Left lung (tissue), 10 donors: Measurements from ENCODE around the gene AASDHPPT. TPM values are rescaled to one million over a fixed set of nuclear protein-coding genes. Genes with fewer than 3 reads are reported as not detected.

ENCODE experiments used
- ATAC-seq: fragments of 200-7000 bp; cut with Tn5 transposase; one replicate; pipeline ENCODE4 v1.9.1; 2020; ENCODE audit warnings: moderate library complexity
- DNase-seq, 4 donors: peaks; one replicate each; pipeline ENCODE4 v3.0.0-alpha.2; 2013 to 2020
- H3K27ac ChIP-seq, 2 donors: fragments of 200-600 bp; sonication (generic) in 1 of 2; one replicate each; pipeline versions ENCODE4 v1.5.0 to v1.8.0; 2020 to 2021
- H3K27me3 ChIP-seq, 2 donors: fragments of 200-600 bp; sonication (generic) in 1 of 2; one replicate each; pipeline versions ENCODE4 v1.5.0 to v1.8.0; 2020 to 2021
- H3K36me3 ChIP-seq, 2 donors: fragments of 200-600 bp; sonication (generic) in 1 of 2; one replicate each; pipeline versions ENCODE4 v1.5.0 to v1.8.0; 2020 to 2021
- H3K4me1 ChIP-seq, 2 donors: fragments of 200-600 bp; one replicate each; pipeline ENCODE4 v1.8.0; 2021
- H3K4me3 ChIP-seq, 2 donors: fragments of 200-600 bp; sonication (generic) in 1 of 2; one replicate each; pipeline versions ENCODE4 v1.5.0 to v1.8.0; 2020 to 2021; ENCODE audit warnings: mild to moderate bottlenecking in 1 of 2
- H3K9me3 ChIP-seq, 2 donors: fragments of 200-600 bp; sonication (generic) in 1 of 2; one replicate each; pipeline versions ENCODE4 v1.5.0 to v1.8.0; 2020 to 2021
- intact Hi-C, 2 donors: fragments of 100-400 bp; cut with DNase I; formaldehyde crosslinking; loops; one replicate each; pipeline versions ENCODE4 v1.11.2 to v1.14.2; 2022
- polyA plus RNA-seq, 6 donors: library from polyadenylated mRNA; unstranded; fragments of 120-200 nt; gene quantifications; one replicate each; pipeline ENCODE4 v1.2.1, GENCODE V29; 2013; ENCODE audit not compliant: insufficient read length in 6 of 6
- total RNA-seq, 2 donors: library from RNA; stranded (reverse); fragmentation: NEBNext Ultra II Directional; extraction: Animal tissue kit (Norgen Biotek cat#: 25700); gene quantifications; one replicate each; pipeline ENCODE4 v1.2.1, GENCODE V29; 2021
- TF ChIP-seq, protein P1 (sequence below), 2 donors: fragments of 200-600 bp; sonication (generic) in 1 of 2; IDR thresholded peaks; one replicate each; pipeline versions ENCODE4 v1.5.0 to v1.8.0; 2021; ENCODE audit warnings: antibody characterized with exemption in 2 of 2
- donor health status: DM: no; HTN: yes; CAD: no.
- donor health status: DM: no; HTN: no; CAD: no.

The AASDHPPT gene
- total and polyA plus RNA-seq, 8 donors: 26.4 to 67.6 (median 62.9) TPM

DNA sequence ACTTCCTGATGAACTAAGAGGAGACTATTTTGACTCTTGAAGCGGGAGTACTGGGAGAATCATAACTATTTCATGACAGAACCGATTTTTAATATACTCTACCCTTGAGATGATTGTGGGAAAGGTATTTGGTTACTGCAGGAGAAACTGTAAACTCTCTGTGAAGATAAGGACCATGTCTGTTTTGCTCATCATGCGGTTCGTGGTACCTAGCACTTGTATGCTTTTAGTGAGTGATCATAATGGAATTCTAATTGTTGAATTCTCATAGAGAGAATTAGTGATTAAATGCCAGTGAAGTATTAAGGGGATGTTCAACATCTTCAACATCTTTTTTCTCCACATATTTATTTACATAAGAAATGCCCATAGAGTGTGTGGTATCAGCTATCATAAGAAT lies 11.4 kb downstream of the AASDHPPT start:
- Histone ChIP-seq H3K4me3 (no peak overlapping the region), H3K27me3 (no peaks in the 10 kb centered on the region), H3K36me3 (peaks cover 0 to 42% of the 10 kb centered on the region in 2 donors), H3K9me3 (no peaks in the 10 kb centered on the region), H3K4me1 (peaks cover 12 to 41% of the 10 kb centered on the region in 2 donors), H3K27ac (no peak overlapping the region)
- intact Hi-C loops: no loop called here
- TF ChIP-seq, protein P1, sequence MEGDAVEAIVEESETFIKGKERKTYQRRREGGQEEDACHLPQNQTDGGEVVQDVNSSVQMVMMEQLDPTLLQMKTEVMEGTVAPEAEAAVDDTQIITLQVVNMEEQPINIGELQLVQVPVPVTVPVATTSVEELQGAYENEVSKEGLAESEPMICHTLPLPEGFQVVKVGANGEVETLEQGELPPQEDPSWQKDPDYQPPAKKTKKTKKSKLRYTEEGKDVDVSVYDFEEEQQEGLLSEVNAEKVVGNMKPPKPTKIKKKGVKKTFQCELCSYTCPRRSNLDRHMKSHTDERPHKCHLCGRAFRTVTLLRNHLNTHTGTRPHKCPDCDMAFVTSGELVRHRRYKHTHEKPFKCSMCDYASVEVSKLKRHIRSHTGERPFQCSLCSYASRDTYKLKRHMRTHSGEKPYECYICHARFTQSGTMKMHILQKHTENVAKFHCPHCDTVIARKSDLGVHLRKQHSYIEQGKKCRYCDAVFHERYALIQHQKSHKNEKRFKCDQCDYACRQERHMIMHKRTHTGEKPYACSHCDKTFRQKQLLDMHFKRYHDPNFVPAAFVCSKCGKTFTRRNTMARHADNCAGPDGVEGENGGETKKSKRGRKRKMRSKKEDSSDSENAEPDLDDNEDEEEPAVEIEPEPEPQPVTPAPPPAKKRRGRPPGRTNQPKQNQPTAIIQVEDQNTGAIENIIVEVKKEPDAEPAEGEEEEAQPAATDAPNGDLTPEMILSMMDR (IDR thresholded peaks at IDR 0.05): no peak
- no peak for ATAC-seq
- DNase-seq: no peak

GRCh38 chr11:106091480-106092123 lies 14.1 kb downstream of the AASDHPPT start:
- no peak overlapping the region for H3K4me3 ChIP-seq
- peak; percentile 95 for ATAC-seq
- H3K36me3 ChIP-seq: peaks cover 0 to 60% of the 10 kb centered on the region in 2 donors
- intact Hi-C loops: no loop called here
- DNase-seq: no peak
- no peaks in the 10 kb centered on the region for H3K9me3 ChIP-seq
- peaks cover 12 to 33% of the 10 kb centered on the region in 2 donors for H3K4me1 ChIP-seq
- TF ChIP-seq, protein P1 (IDR thresholded peaks at IDR 0.05): no peak
- no peak overlapping the region for H3K27ac ChIP-seq
- H3K27me3 ChIP-seq: no peaks in the 10 kb centered on the region

GRCh38 chr11:106092446-106092845 lies 15.0 kb downstream of the AASDHPPT start:
- Histone ChIP-seq H3K27ac (no peak overlapping the region), H3K4me1 (peaks cover 12 to 24% of the 10 kb centered on the region in 2 donors), H3K36me3 (peaks cover 0 to 68% of the 10 kb centered on the region in 2 donors), H3K4me3 (no peak overlapping the region), H3K9me3 (no peaks in the 10 kb centered on the region), H3K27me3 (no peaks in the 10 kb centered on the region)
- TF ChIP-seq, protein P1 (IDR thresholded peaks at IDR 0.05): no peak
- no peak for ATAC-seq
- intact Hi-C loops: no loop called here
- no peak for DNase-seq

- ATAC-seq: no peak
- TF ChIP-seq, protein P1 (IDR thresholded peaks at IDR 0.05): no peak
- Histone ChIP-seq H3K4me1 (no peaks in the 10 kb centered on the region), H3K36me3 (peaks cover 0 to 46% of the 10 kb centered on the region in 2 donors), H3K9me3 (no peaks in the 10 kb centered on the region), H3K27ac (no peak overlapping the region), H3K27me3 (no peaks in the 10 kb centered on the region), H3K4me3 (no peak overlapping the region)
- no peak for DNase-seq
- intact Hi-C loops: no loop called here
These were observed 21.6 kb downstream of the AASDHPPT start for GRCh38 chr11:106098893-106099553.

DNA sequence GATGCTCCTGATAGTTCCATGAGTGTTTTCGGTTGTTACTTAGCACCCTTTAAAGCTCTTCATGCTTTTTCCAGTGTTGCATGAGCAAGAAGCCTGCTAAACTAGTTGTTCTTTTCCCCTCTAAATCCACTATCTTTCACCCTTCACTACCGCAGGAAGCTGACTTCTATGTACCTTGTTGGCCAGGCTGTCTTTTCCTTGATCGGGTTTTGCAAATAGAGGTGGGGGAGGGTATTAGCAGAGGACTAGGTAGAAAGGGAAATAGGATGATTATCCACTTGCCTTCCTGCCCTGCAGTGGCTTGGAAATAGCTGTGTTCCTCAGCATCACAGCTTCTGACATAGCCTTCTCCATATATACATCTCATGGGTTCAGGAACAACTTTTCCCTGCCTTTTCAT lies 23.9 kb downstream of the AASDHPPT start:
- no peak overlapping the region for H3K27ac ChIP-seq
- DNase-seq: no peak
- TF ChIP-seq, protein P1 (IDR thresholded peaks at IDR 0.05): no peak
- no peaks in the 10 kb centered on the region for H3K27me3 ChIP-seq
- intact Hi-C loops: no loop called here
- H3K4me3 ChIP-seq: no peak overlapping the region
- H3K9me3 ChIP-seq: no peaks in the 10 kb centered on the region
- H3K36me3 ChIP-seq: peaks cover 0 to 22% of the 10 kb centered on the region in 2 donors
- no peak for ATAC-seq
- no peaks in the 10 kb centered on the region for H3K4me1 ChIP-seq
